GM10266 (cell line): ENCODE data around the gene MRPL45.

Experiments used
- DNase-seq: peaks from one replicate; pipeline ENCODE4 v3.0.0; 2012; ENCODE audit errors: extremely low spot score
- CTCF ChIP-seq: IDR thresholded peaks from 2 replicates; pipeline ENCODE4 v1.5.1; 2012; ENCODE audit warnings: mild to moderate bottlenecking, low read depth; ENCODE audit not compliant: control insufficient read depth, insufficient read depth; ENCODE audit errors: missing control alignments

Gene MRPL45

GRCh38 chr17:38351412-38352222 lies 54.6 kb downstream of the MRPL45 start, which contains the start of gene SOCS7:
Gene SOCS7, plus strand, starts transcription at chr17:38351844. Its CDS starts 209 bp downstream, at chr17:38352053.
- no peak for TF ChIP-seq CTCF
- DNase-seq: peak; percentile 97

- TF ChIP-seq CTCF: no peak
- peak; percentile 40 for DNase-seq
Observed at GRCh38 chr17:38352245-38353085, 55.5 kb downstream of the MRPL45 start.

- DNase-seq: no peak
Observed at GRCh38 chr17:38353086-38353604, 56.2 kb downstream of the MRPL45 start.

GRCh38 chr17:38353668-38354067 lies 56.7 kb downstream of the MRPL45 start:
- no peak for TF ChIP-seq CTCF

More at GRCh38 chr17:38353086-38353604, 56.2 kb downstream of the MRPL45 start:
- TF ChIP-seq CTCF: no peak

GRCh38 chr17:38354466-38354865 lies 57.5 kb downstream of the MRPL45 start:
- no peak for DNase-seq
- TF ChIP-seq CTCF: no peak

More at GRCh38 chr17:38353668-38354067, 56.7 kb downstream of the MRPL45 start:
- DNase-seq: no peak

- no peak for TF ChIP-seq CTCF
- no peak for DNase-seq
Observed at GRCh38 chr17:38355251-38355650, 58.3 kb downstream of the MRPL45 start.
